Breast epithelium (tissue), 3 donors: ENCODE data around the gene DUSP8.

Experiments
- POLR2A ChIP-seq: fragments of 450-650 bp; IDR thresholded peaks from one replicate; pipeline ENCODE4 v1.6.1; 2016; ENCODE audit warnings: antibody characterized with exemption, mild to moderate bottlenecking, moderate library complexity
- POLR2AphosphoS5 ChIP-seq, 3 donors: sonication (generic); formaldehyde crosslinking; IDR thresholded peaks; one replicate each; pipeline ENCODE4 v1.6.1; 2017; ENCODE audit warnings: antibody characterized with exemption in 3 of 3
- TF ChIP-seq, protein P1 (sequence below), 3 donors: fragments of 450-650 bp; IDR thresholded peaks; one replicate each; pipeline ENCODE4 v1.5.1; 2016 to 2017; ENCODE audit warnings: antibody characterized with exemption in 3 of 3, mild to moderate bottlenecking in 3 of 3, moderate library complexity in 3 of 3

DNA sequence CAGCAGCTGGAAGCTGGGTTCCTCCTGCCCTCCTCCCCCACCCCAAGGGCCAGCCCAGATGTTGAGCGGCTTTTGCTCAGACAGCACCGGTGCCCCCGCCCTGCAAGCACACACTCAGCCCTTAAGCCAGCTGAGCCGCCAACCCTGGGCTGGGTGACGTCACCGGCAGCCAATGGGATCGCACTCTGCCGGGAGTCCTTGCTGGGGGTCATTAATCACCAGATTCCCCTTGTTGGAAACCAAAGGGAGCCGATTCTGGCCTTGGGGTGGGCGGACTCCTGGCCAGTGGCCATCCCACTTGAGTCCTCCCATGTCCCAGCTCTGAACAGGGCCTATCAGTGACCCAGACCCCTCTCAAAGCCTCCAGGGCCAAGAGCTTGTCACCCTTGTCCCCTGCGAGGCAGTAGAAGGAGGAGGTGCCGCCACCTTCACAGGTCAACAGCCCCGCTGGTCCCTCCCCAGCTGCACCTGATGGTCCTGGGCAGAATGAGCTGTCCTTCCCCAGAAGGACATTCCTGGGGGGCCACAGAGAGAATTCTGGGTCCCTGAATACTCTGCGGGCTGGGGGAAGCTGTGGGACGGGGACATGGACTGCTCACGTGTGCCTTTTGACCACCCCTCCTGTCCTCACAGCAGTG, 7.4 kb downstream of the DUSP8 start:
- TF ChIP-seq, protein P1, sequence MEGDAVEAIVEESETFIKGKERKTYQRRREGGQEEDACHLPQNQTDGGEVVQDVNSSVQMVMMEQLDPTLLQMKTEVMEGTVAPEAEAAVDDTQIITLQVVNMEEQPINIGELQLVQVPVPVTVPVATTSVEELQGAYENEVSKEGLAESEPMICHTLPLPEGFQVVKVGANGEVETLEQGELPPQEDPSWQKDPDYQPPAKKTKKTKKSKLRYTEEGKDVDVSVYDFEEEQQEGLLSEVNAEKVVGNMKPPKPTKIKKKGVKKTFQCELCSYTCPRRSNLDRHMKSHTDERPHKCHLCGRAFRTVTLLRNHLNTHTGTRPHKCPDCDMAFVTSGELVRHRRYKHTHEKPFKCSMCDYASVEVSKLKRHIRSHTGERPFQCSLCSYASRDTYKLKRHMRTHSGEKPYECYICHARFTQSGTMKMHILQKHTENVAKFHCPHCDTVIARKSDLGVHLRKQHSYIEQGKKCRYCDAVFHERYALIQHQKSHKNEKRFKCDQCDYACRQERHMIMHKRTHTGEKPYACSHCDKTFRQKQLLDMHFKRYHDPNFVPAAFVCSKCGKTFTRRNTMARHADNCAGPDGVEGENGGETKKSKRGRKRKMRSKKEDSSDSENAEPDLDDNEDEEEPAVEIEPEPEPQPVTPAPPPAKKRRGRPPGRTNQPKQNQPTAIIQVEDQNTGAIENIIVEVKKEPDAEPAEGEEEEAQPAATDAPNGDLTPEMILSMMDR (IDR thresholded peaks at IDR 0.05) = no peak
- TF ChIP-seq POLR2A (no peak), POLR2AphosphoS5 (IDR thresholded peaks at IDR 0.05) (peak in 1 of 3 donors; percentile 11)
